Measurements from ENCODE around the gene COBL.

GRCh38 chr7:51226063-51226755 is 90.4 kb downstream of the COBL start:
- TF ChIP-seq NR2C2 (IDR thresholded peaks at IDR 0.05; ENCODE audit: borderline replicate concordance, control insufficient read depth, insufficient read length, low read depth) (no peak), CTCF (IDR thresholded peaks at IDR 0.05 in 2 of 3, conservative IDR thresholded peaks at IDR 0.05 in 1 of 3; ENCODE audit: control insufficient read depth in 2 of 3, extremely low read depth in 1 of 3, insufficient read depth in 1 of 3, low read depth in 3 of 3, low read length in 3 of 3) (no peak), SMC3 (IDR thresholded peaks at IDR 0.05; ENCODE audit: borderline replicate concordance, low read length) (no peak), ZNF384 (IDR thresholded peaks at IDR 0.05; ENCODE audit: borderline replicate concordance, low read depth, low read length) (no peak), EP300 (IDR thresholded peaks at IDR 0.05; ENCODE audit: borderline replicate concordance in 1 of 2, control insufficient read depth in 1 of 2, low read depth in 2 of 2, low read length in 2 of 2) (no peak)

Data from GM12878 (cell line).